Measurements from ENCODE around the gene C6orf58. TPM values are rescaled to one million over a fixed set of nuclear protein-coding genes. Genes with fewer than 3 reads are reported as not detected.

Gene C6orf58
- polyA plus RNA-seq, 1 donor (not counting 4 experiments of a cell fraction or from before 2014, with no cell fraction given), result not detected

GRCh38 chr6:127570739-127571389 lies 6.1 kb upstream of the C6orf58 start:
- DNase-seq (ENCODE audit: low read depth, low spot score) (no peak), FAIRE-seq (no peak)
- Histone ChIP-seq H2AFZ (ENCODE audit: control insufficient read depth, low read length) (peak overlapping the region; percentile 2), H3K9me1 (ENCODE audit: control insufficient read depth, extremely low read depth, insufficient read depth, low read length) (no peaks in the 10 kb centered on the region), H3K27me3 (ENCODE audit: control insufficient read depth, extremely low read depth, insufficient read depth, low read length) (no peaks in the 10 kb centered on the region), H3K79me2 (ENCODE audit: control insufficient read depth, insufficient read depth, low read length) (no peaks in the 10 kb centered on the region), H3K4me1 (ENCODE audit: control insufficient read depth, extremely low read depth, insufficient read depth, low read length) (peaks cover 4% of the 10 kb centered on the region), H3K9ac (ENCODE audit: control insufficient read depth, extremely low read depth, insufficient read depth, low read length) (no peak overlapping the region), H4K20me1 (ENCODE audit: control insufficient read depth, extremely low read depth, insufficient read depth, low read length) (no peaks in the 10 kb centered on the region), H3K4me2 (ENCODE audit: control insufficient read depth, extremely low read depth, insufficient read depth, low read depth, low read length) (no peak overlapping the region), H3K9me3 (ENCODE audit: control insufficient read depth, low read depth, low read length) (no peaks in the 10 kb centered on the region), H3K27ac (ENCODE audit: control insufficient read depth, insufficient read depth, low read length) (no peak overlapping the region), H3K4me3 (ENCODE audit: control insufficient read depth in 2 of 3, extremely low read depth in 1 of 3, insufficient read depth in 2 of 3, low read depth in 1 of 3, low read length in 3 of 3) (no peak overlapping the region), H3K36me3 (ENCODE audit: control insufficient read depth in 2 of 2, extremely low read depth in 1 of 2, insufficient read depth in 2 of 2, low read length in 2 of 2) (no peaks in the 10 kb centered on the region)
- dilution Hi-C loops (cut with MboI; ENCODE audit: extremely low pct_ligation_motif_present, low sequenced_read_pairs), result no loop called here
- TF ChIP-seq EZH2 (IDR thresholded peaks at IDR 0.05; ENCODE audit: low read length) (no peak), CTCF (optimal IDR thresholded peaks at IDR 0.05 in 1 of 3, IDR thresholded peaks at IDR 0.05 in 1 of 3, conservative IDR thresholded peaks at IDR 0.05 in 1 of 3; ENCODE audit: extremely low read depth in 1 of 3, insufficient read depth in 2 of 3, low read length in 3 of 3) (no peak)

GRCh38 chr6:127578900-127579299 lies 1.9 kb downstream of the C6orf58 start:
- peaks cover 8% of the 10 kb centered on the region for H3K4me1 ChIP-seq (ENCODE audit: control insufficient read depth, extremely low read depth, insufficient read depth, low read length)
- no peaks in the 10 kb centered on the region for H3K27me3 ChIP-seq (ENCODE audit: control insufficient read depth, extremely low read depth, insufficient read depth, low read length)
- no peaks in the 10 kb centered on the region for H4K20me1 ChIP-seq (ENCODE audit: control insufficient read depth, extremely low read depth, insufficient read depth, low read length)
- no peaks in the 10 kb centered on the region for H3K79me2 ChIP-seq (ENCODE audit: control insufficient read depth, insufficient read depth, low read length)
- dilution Hi-C loops (cut with MboI; ENCODE audit: extremely low pct_ligation_motif_present, low sequenced_read_pairs), result no loop called here
- no peaks in the 10 kb centered on the region for H3K36me3 ChIP-seq (ENCODE audit: control insufficient read depth in 2 of 2, extremely low read depth in 1 of 2, insufficient read depth in 2 of 2, low read length in 2 of 2)
- H3K9ac ChIP-seq (ENCODE audit: control insufficient read depth, extremely low read depth, insufficient read depth, low read length), result no peak overlapping the region
- no peak overlapping the region for H3K4me2 ChIP-seq (ENCODE audit: control insufficient read depth, extremely low read depth, insufficient read depth, low read depth, low read length)
- no peak overlapping the region for H2AFZ ChIP-seq (ENCODE audit: control insufficient read depth, low read length)
- H3K4me3 ChIP-seq (ENCODE audit: control insufficient read depth in 2 of 3, extremely low read depth in 1 of 3, insufficient read depth in 2 of 3, low read depth in 1 of 3, low read length in 3 of 3), result no peak overlapping the region
- no peak for DNase-seq (ENCODE audit: low read depth, low spot score)
- H3K9me1 ChIP-seq (ENCODE audit: control insufficient read depth, extremely low read depth, insufficient read depth, low read length), result no peaks in the 10 kb centered on the region
- H3K27ac ChIP-seq (ENCODE audit: control insufficient read depth, insufficient read depth, low read length), result no peak overlapping the region
- no peaks in the 10 kb centered on the region for H3K9me3 ChIP-seq (ENCODE audit: control insufficient read depth, low read depth, low read length)
- no peak for TF ChIP-seq CTCF (optimal IDR thresholded peaks at IDR 0.05 in 1 of 3, IDR thresholded peaks at IDR 0.05 in 1 of 3, conservative IDR thresholded peaks at IDR 0.05 in 1 of 3; ENCODE audit: extremely low read depth in 1 of 3, insufficient read depth in 2 of 3, low read length in 3 of 3)
- TF ChIP-seq EZH2 (IDR thresholded peaks at IDR 0.05; ENCODE audit: low read length), result no peak
- no peak for FAIRE-seq
